ENCODE measurements around the gene BACH2. TPM values are rescaled to one million over a fixed set of nuclear protein-coding genes. Genes with fewer than 3 reads are reported as not detected.

The BACH2 gene
- total and polyA plus RNA-seq, 2 experiments from 2014 or later: 1.6 to 5.7 TPM

- no peak for TF ChIP-seq CTCF (conservative IDR thresholded peaks at IDR 0.05; ENCODE audit: low read depth in 2 of 2)
These were observed 178.1 kb downstream of the BACH2 start (continued) for GRCh38 chr6:90118581-90118980.

- Histone ChIP-seq H3K79me2 (replicated peaks; ENCODE audit: insufficient read depth) (no peaks in the 10 kb centered on the region), H3K27me3 (ENCODE audit: insufficient read depth) (no peaks in the 10 kb centered on the region), H3K27ac (ENCODE audit: low read depth) (no peak overlapping the region), H3K4me1 (ENCODE audit: insufficient read depth) (no peaks in the 10 kb centered on the region), H4K20me1 (replicated peaks; ENCODE audit: insufficient read depth) (no peaks in the 10 kb centered on the region; the same call in 1 of the 2 replicates), H3K4me2 (no peak overlapping the region), H3F3A (replicated peaks; ENCODE audit: low read depth) (no peaks in the 10 kb centered on the region), H3K4me3 (no peak overlapping the region), H3K9me2 (ENCODE audit: insufficient read depth) (peaks cover 3% of the 10 kb centered on the region; the same call in 1 of the 2 replicates), H2AFZ (no peak overlapping the region), H3K36me3 (ENCODE audit: insufficient read depth) (no peaks in the 10 kb centered on the region)
- DNase-seq (ENCODE audit: low spot score) (no peak), ATAC-seq (no peak)
- TF ChIP-seq EZH2 (IDR thresholded peaks at IDR 0.05; ENCODE audit: low read depth, unreplicated experiment) (no peak), NANOG (IDR thresholded peaks at IDR 0.05; ENCODE audit: borderline replicate concordance) (no peak), ZNF462 (CRISPR knock-in tag; IDR thresholded peaks at IDR 0.05) (no peak), ZNF114 (CRISPR knock-in tag; IDR thresholded peaks at IDR 0.05) (no peak), STAT1 (IDR thresholded peaks at IDR 0.05; ENCODE audit: unreplicated experiment) (no peak), CREB1 (CRISPR knock-in tag; IDR thresholded peaks at IDR 0.05; ENCODE audit: low read depth) (no peak), JUNB (IDR thresholded peaks at IDR 0.05; ENCODE audit: unreplicated experiment) (no peak), ETS1 (IDR thresholded peaks at IDR 0.05) (no peak), CTCF (conservative IDR thresholded peaks at IDR 0.05; ENCODE audit: low read depth in 2 of 2) (no peak), ZNF331 (CRISPR knock-in tag; IDR thresholded peaks at IDR 0.05; ENCODE audit: low read depth) (no peak), EZH2phosphoT487 (IDR thresholded peaks at IDR 0.05; ENCODE audit: unreplicated experiment) (no peak)
- Mint-ChIP-seq H3K4me1 (no peaks in the 10 kb centered on the region), H3K9me3 (peaks cover 13% of the 10 kb centered on the region), H3K36me3 (ENCODE audit: low read depth) (peaks cover 4% of the 10 kb centered on the region; the same call in 1 of the 3 replicates), H3K27me3 (ENCODE audit: insufficient read depth, low read depth, poor library complexity) (no peaks in the 10 kb centered on the region), H3K27ac (no peak overlapping the region), H3K4me3 (no peak overlapping the region)
These were observed 178.6 kb downstream of the BACH2 start for GRCh38 chr6:90118069-90118468.

Data from GM23338 (cell line).